PC-9 (cell line): Measurements from ENCODE around the gene FA2H.

Source experiments
- EZH2 ChIP-seq: fragments of 200-600 bp; sonication (generic); IDR thresholded peaks from 2 replicates; pipeline ENCODE4 v1.8.0; 2017; ENCODE audit warnings: antibody characterized with exemption, low read depth
- TF ChIP-seq, protein P1 (sequence below): fragments of 200-600 bp; sonication (generic); conservative IDR thresholded peaks from 2 replicates; pipeline ENCODE4 v1.6.1; 2017; ENCODE audit warnings: mixed run types, antibody characterized with exemption, mild to moderate bottlenecking, moderate library complexity

DNA sequence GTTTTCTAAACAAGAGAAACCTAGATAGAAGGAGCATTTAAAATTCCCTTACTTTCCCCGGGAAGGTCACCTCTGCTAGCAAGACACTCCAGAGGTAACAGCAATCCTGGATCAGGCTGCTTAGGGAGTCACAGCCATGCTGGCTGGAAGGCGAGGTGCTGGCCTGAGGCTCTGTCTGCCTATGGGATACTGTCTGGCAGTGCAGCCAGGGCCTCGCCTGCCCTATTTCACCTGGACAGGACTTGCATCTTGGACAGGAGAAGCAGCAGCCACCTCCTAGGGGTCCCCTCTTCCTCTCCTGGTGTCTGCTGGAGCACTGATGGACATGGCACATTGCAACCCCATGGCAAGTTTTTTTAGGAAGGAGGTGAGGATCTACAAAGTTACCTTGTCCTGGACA, 15.1 kb downstream of the FA2H start:
- TF ChIP-seq, protein P1, sequence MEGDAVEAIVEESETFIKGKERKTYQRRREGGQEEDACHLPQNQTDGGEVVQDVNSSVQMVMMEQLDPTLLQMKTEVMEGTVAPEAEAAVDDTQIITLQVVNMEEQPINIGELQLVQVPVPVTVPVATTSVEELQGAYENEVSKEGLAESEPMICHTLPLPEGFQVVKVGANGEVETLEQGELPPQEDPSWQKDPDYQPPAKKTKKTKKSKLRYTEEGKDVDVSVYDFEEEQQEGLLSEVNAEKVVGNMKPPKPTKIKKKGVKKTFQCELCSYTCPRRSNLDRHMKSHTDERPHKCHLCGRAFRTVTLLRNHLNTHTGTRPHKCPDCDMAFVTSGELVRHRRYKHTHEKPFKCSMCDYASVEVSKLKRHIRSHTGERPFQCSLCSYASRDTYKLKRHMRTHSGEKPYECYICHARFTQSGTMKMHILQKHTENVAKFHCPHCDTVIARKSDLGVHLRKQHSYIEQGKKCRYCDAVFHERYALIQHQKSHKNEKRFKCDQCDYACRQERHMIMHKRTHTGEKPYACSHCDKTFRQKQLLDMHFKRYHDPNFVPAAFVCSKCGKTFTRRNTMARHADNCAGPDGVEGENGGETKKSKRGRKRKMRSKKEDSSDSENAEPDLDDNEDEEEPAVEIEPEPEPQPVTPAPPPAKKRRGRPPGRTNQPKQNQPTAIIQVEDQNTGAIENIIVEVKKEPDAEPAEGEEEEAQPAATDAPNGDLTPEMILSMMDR, result no peak
- TF ChIP-seq EZH2, result no peak
